Lung (tissue), 12 donors: ENCODE data around the gene MPZ. TPM values are rescaled to one million over a fixed set of nuclear protein-coding genes. Genes with fewer than 3 reads are reported as not detected.
"Not testable (repeated sequence)": the region's sequence is repeated elsewhere in the genome, so short reads cannot be mapped to it uniquely, and the experiment has no call there.

Experiments used
- ATAC-seq: fragments of 200-7000 bp; cut with Tn5 transposase; one replicate; pipeline ENCODE4 v1.9.1; 2020; ENCODE audit warnings: moderate number of reproducible peaks; ENCODE audit not compliant: insufficient read depth, low FRiP score
- DNase-seq, 3 donors: peaks; one replicate each; pipeline ENCODE4 v3.0.0-alpha.2; 2013 to 2017
- H3K27ac ChIP-seq, 2 donors: one replicate each; pipeline ENCODE4 v1.5.1; 2013; ENCODE audit warnings: mild to moderate bottlenecking in 2 of 2, moderate library complexity in 2 of 2, control low read depth in 1 of 2, inconsistent platforms in 1 of 2, low read depth in 1 of 2, low read length in 1 of 2
- H3K27me3 ChIP-seq, 3 donors: one replicate each; pipeline ENCODE4 v1.5.1; 2013; ENCODE audit warnings: low read length in 2 of 3; ENCODE audit not compliant: control insufficient read depth in 3 of 3, insufficient read depth in 3 of 3
- H3K36me3 ChIP-seq, 4 donors: one replicate each; pipeline ENCODE4 v1.5.1; 2013; ENCODE audit warnings: low read length in 4 of 4, mild to moderate bottlenecking in 1 of 4, moderate library complexity in 1 of 4; ENCODE audit not compliant: control insufficient read depth in 4 of 4, insufficient read depth in 4 of 4
- H3K4me1 ChIP-seq, 5 donors: one replicate each; pipeline ENCODE4 v1.5.1; 2013; ENCODE audit warnings: low read length in 5 of 5, mild to moderate bottlenecking in 2 of 5, moderate library complexity in 1 of 5; ENCODE audit not compliant: control insufficient read depth in 5 of 5, insufficient read depth in 5 of 5
- H3K4me3 ChIP-seq: one replicate; pipeline ENCODE4 v1.5.1; 2013; ENCODE audit warnings: mild to moderate bottlenecking, control low read depth, moderate library complexity
- H3K9ac ChIP-seq, 2 donors: one replicate each; pipeline ENCODE4 v1.5.1; 2013; ENCODE audit warnings: low read length in 2 of 2, control low read depth in 1 of 2; ENCODE audit not compliant: insufficient read depth in 1 of 2
- H3K9me3 ChIP-seq, 4 donors: one replicate each; pipeline ENCODE4 v1.5.1; 2013; ENCODE audit warnings: low read length in 3 of 4, mild to moderate bottlenecking in 1 of 4, moderate library complexity in 1 of 4; ENCODE audit not compliant: control insufficient read depth in 4 of 4, insufficient read depth in 3 of 4
- WGBS, 2 donors: extraction: QIAGEN DNeasy Blood & Tissue Kit; methylation state at CpG; one replicate each; pipeline ENCODE4 v1.1.7; 2013; 5-methylcytosine and 5-hydroxymethylcytosine counted together
- polyA plus RNA-seq, 2 donors: library from polyadenylated mRNA; stranded (reverse); fragments of 200-250 nt; gene quantifications; one replicate each; pipeline ENCODE4 v1.2.1, GENCODE V29; 2013
- total RNA-seq, 2 donors: library from RNA; depleted of rRNA in 1 of 2; stranded (reverse); fragments of >200 nt in 1 of 2; gene quantifications; one replicate each; pipeline ENCODE4 v1.2.1, GENCODE V29; 2014 to 2021
- TF ChIP-seq, protein P1 (sequence below): IDR thresholded peaks from 2 replicates; pipeline ENCODE4 v1.5.1; 2012; ENCODE audit warnings: mild to moderate bottlenecking; ENCODE audit errors: control extremely low read depth, extremely low read depth
- donor health status: control.
- donor health status: control.
- donor health status: Bipolar disorder and iron deficiency.
- donor health status: healthy.
- donor health status: DM: yes; HTN: yes; CAD: no.

The MPZ gene
- total and polyA plus RNA-seq, 4 donors = 2.0 to 5.1 (median 3.6) TPM

DNA sequence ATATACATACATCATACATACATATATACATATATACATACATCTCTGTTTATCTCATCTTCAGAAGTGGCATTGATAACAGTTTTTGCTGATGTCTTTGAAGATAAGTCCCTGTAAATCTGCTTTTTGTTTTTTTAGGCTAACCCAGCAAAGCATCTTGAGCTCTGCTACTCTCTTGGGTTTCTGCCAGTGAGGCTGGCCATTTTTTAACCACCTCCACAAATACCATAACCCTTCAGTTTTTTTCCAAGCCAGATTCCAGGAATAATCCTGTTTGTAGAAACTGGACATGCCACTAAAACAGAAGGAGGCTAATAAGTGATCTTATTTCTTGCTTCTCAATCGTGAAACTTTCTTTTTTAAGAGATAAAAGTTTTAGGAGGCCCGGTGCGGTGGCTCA, 26.0 kb upstream of the MPZ start:
- DNase-seq (no peak), ATAC-seq (no peak)
- Histone ChIP-seq H3K4me3 (no peak overlapping the region), H3K4me1 (no peaks in the 10 kb centered on the region), H3K9me3 (no peaks in the 10 kb centered on the region), H3K9ac (no peak overlapping the region), H3K27ac (no peak overlapping the region), H3K36me3 (peaks cover 13 to 36% (median 16%) of the 10 kb centered on the region in 4 donors), H3K27me3 (no peaks in the 10 kb centered on the region)
- WGBS, 2 donors = 84 to 90% methylated on average over 3 of the region's 3 CpGs
- TF ChIP-seq, protein P1, sequence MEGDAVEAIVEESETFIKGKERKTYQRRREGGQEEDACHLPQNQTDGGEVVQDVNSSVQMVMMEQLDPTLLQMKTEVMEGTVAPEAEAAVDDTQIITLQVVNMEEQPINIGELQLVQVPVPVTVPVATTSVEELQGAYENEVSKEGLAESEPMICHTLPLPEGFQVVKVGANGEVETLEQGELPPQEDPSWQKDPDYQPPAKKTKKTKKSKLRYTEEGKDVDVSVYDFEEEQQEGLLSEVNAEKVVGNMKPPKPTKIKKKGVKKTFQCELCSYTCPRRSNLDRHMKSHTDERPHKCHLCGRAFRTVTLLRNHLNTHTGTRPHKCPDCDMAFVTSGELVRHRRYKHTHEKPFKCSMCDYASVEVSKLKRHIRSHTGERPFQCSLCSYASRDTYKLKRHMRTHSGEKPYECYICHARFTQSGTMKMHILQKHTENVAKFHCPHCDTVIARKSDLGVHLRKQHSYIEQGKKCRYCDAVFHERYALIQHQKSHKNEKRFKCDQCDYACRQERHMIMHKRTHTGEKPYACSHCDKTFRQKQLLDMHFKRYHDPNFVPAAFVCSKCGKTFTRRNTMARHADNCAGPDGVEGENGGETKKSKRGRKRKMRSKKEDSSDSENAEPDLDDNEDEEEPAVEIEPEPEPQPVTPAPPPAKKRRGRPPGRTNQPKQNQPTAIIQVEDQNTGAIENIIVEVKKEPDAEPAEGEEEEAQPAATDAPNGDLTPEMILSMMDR = no peak

DNA sequence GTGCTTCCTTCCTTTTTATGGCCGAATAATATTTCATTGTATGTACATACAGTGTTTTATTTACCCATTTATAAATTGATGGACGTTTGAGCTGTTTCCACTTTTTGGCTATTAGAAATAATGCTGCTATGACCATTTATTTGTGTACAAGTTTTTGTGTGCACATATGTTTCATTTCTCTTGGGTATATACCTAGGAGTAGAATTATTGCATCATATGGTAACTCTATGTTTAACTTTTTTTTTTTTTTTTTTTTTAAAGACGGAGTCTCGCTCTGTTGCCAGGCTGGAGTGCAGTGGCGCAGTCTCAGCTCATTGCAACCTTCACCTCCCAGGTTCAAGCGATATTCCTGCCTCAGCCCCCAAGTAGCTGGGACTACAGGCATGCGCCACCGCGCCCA, 23.4 kb upstream of the MPZ start:
- DNase-seq (no peak), ATAC-seq (no peak)
- Histone ChIP-seq H3K27me3 (no peaks in the 10 kb centered on the region), H3K27ac (no peak overlapping the region), H3K9ac (no peak overlapping the region), H3K4me3 (no peak overlapping the region), H3K4me1 (no peaks in the 10 kb centered on the region), H3K9me3 (no peaks in the 10 kb centered on the region), H3K36me3 (peaks cover 19 to 39% (median 26%) of the 10 kb centered on the region in 4 donors)
- TF ChIP-seq, protein P1 = no peak
- WGBS, 2 donors = 96 to 97% methylated on average over 9 of the region's 9 CpGs

DNA sequence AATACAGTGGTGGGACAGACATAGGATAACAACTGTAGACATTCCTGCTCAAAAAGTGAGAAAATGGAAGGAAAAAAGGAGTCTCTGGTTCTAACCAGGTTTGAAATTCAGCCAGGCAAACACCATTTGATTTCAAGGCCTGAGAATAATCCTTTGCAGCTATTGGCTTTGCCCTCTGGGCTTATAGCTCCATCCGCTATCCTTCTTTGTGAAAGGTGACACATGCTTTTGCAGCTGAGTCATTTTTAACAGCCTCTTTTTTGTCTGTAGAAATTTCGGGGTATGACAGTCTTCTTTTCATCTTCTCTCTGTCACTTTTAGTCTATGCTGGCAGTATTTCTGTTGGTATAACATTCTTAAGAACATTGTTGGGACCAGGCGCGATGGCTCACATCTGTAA, 20.6 kb upstream of the MPZ start:
- H3K9ac ChIP-seq = no peak overlapping the region
- H3K36me3 ChIP-seq = peaks cover 21 to 39% (median 28%) of the 10 kb centered on the region in 4 donors
- no peak overlapping the region for H3K4me3 ChIP-seq
- DNase-seq (no peak), ATAC-seq (no peak)
- 95 to 96% methylated on average over 4 of the region's 4 CpGs for WGBS, 2 donors
- H3K4me1 ChIP-seq = no peaks in the 10 kb centered on the region
- no peaks in the 10 kb centered on the region for H3K9me3 ChIP-seq
- TF ChIP-seq, protein P1 = no peak
- H3K27ac ChIP-seq = no peak overlapping the region
- no peaks in the 10 kb centered on the region for H3K27me3 ChIP-seq

DNA sequence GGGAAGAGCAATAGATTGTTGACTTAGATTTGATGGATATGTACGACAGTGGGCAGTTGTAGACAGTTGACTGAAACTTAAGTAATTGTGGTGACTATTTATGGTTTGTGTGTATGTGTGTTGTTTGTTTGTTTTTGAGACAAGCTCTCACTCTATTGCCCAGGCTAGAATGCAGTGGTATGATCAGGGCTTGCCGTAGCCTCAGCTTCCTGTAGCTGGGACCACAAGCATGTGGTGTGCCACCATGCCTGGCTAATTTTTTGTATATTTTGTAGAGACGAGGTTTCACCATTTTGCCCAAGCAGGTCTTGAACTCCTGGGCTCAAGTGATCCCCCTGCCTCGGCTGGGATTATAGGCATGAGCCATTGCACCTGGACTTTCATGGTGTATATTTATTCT, 14.3 kb upstream of the MPZ start:
- WGBS, 2 donors = 75 to 86% methylated on average over 4 of the region's 4 CpGs
- Histone ChIP-seq H3K9me3 (no peaks in the 10 kb centered on the region), H3K4me1 (no peaks in the 10 kb centered on the region), H3K9ac (no peak overlapping the region), H3K27ac (no peak overlapping the region), H3K4me3 (no peak overlapping the region), H3K27me3 (no peaks in the 10 kb centered on the region), H3K36me3 (peaks cover 12 to 16% (median 14%) of the 10 kb centered on the region in 4 donors)
- ATAC-seq = no peak
- DNase-seq = no peak
- TF ChIP-seq, protein P1 = no peak

DNA sequence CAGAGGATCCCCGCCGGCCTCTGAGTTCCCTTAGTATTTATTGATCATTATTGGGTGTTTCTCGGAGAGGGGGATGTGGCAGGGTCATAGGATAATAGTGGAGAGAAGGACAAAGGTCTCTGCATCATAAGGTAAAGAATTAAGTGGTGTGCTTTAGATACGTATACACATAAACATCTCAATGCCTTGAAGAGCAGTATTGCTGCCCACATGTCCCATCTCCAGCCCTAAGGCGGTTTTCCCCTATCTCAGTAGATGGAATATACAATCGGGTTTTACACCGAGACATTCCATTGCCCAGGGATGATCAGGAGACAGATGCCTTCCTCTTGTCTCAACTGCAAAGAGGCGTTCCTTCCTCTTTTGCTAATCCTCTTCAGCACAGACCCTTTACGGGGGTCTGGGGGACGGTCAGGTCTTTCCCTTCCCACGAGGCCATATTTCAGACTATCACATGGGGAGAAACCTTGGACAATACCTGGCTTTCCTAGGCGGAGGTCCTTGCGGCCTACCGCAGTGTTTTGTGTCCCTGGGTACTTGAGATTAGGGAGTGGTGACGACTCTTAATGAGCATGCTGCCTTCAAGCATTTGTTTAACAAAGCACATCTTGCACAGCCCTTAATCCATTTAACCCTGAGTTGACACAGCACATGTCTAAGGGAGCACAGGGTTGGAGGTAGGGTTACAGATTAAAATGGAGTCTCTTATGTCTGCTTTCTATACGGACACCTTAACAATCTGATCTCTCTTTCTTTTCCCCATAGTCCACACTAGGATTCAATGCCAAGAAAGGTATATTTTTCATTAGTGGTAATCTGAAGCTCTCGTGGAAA, 6.3 kb upstream of the MPZ start:
- not testable (repeated sequence) for H3K27ac ChIP-seq, H3K4me1 ChIP-seq, H3K4me3 ChIP-seq, DNase-seq, ATAC-seq, H3K36me3 ChIP-seq, H3K9ac ChIP-seq, H3K9me3 ChIP-seq, H3K27me3 ChIP-seq
- WGBS, 2 donors = 75 to 79% methylated on average over 17 of the region's 17 CpGs
